22Rv1 (cell line): ENCODE results near the gene THAP8.
A peak's percentile ranks its signal among the peaks of the same experiment; 100 is the strongest.

Experiments
- H3K27ac ChIP-seq: fragments of 450-650 bp; 2 replicates; pipeline ENCODE4 v1.5.1; 2017
- CTCF ChIP-seq: fragments of 450-650 bp; IDR thresholded peaks from 2 replicates; pipeline ENCODE4 v1.5.1; 2017; ENCODE audit warnings: mild to moderate bottlenecking
- ZFX ChIP-seq: fragments of 450-650 bp; IDR thresholded peaks from 2 replicates; pipeline ENCODE4 v1.6.1; 2017; ENCODE audit warnings: antibody characterized with exemption, borderline replicate concordance

THAP8 gene

GRCh38 chr19:36067681-36068080, 13.6 kb upstream of the THAP8 start:
- no peak for TF ChIP-seq CTCF
- no peak for TF ChIP-seq ZFX

DNA sequence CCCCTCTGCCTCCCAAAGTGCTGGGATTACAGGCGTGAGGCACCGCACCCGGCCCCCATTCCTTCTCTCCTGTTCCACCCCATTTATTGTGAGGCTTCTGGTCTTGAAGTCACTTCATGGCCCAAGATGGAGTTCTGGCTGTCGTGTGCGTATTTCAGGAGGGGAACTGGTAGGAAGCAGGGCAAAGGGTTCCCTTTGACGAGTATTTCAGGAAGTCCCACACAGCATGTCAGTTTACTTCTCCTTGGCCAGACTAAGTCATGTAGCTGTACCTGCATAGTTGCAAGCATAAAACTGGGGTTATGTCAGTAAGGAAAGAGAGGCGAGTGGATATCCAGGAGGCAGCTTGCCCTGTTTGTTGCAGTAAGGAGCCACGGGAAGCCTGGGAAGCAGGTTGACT, 10.7 kb upstream of the THAP8 start:
- no peak overlapping the region for H3K27ac ChIP-seq
- TF ChIP-seq ZFX (no peak), CTCF (no peak)

More at GRCh38 chr19:36067681-36068080, 13.6 kb upstream of the THAP8 start:
- no peak overlapping the region for H3K27ac ChIP-seq

DNA sequence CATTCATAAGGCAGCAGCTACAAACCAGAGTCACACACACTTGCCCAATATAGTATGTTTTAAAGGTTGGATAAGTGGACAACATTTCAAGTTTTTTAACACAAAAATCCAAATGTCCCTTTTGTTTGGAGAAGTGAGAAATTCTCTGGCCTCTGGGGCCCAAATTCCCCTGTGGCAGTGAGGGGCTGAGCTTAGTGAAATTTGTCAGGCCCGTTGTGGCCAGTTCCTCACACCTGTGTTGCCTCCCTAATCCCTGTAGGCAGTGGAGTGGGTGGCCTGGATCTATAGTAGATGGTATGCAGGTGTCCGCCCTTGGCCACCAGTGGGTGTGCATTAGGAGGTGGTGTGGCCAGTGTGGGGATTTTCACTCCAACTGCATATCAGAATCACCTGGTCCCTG, 7.3 kb upstream of the THAP8 start:
- TF ChIP-seq ZFX = no peak
- no peak for TF ChIP-seq CTCF
- H3K27ac ChIP-seq = no peak overlapping the region

DNA sequence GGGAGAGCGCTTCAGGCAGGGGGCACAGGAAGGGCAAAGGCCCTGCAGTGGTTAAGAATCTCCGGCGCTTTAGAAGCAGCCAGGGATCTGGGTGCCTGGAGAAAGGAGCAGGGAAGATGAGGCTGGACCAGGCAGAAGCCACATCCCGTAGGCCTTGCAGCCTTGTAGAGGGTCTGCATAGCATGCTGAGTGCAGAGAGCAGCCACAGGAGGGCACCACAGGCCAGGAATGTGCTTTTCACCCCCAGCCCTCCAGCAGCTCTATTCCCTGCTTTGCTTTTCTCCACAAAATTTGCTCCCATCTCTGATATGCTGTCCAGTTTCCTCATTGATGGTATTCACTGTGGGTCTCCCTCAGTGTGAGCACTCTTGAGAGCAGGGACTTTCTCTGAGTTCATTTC, 6.3 kb upstream of the THAP8 start:
- TF ChIP-seq ZFX = no peak
- peak; percentile 33; the same call in 1 of the 2 replicates for TF ChIP-seq CTCF
- no peak overlapping the region for H3K27ac ChIP-seq

DNA sequence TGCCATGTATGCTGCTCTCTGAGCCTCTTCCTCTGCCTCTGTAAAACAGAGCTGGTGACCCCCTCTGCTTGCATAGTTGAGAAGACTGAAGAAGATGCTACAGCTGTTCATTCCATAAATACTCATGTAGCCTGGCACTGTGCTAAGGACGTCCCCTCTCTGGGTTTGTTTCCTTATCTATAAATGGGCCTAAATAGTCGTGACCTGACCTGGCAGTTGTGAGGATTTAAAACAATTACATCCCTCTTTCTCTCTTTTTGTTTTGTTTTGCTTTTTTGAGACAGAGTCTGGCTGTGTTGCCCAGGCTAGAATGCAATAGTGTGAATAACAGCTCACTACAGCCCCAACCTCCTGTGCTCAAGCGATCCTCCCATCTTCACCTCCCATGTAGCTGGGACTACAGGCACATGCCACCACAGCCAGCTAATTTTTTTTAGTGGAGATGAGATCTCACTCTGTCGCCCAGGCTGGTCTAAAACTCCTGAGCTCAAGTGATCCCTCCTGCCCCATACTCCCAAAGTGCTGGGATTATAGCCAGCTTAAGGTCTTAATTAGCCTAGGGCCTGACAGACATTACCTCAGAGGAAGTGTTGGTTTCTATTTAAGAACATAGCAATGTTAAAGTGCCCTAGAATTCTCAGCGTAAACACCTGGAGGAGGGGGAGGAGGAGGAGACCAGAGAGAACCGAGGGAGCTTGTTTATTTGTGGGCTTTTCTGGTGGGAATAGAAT, 5.3 kb upstream of the THAP8 start:
- TF ChIP-seq CTCF = no peak
- no peak for TF ChIP-seq ZFX
- H3K27ac ChIP-seq = no peak overlapping the region

DNA sequence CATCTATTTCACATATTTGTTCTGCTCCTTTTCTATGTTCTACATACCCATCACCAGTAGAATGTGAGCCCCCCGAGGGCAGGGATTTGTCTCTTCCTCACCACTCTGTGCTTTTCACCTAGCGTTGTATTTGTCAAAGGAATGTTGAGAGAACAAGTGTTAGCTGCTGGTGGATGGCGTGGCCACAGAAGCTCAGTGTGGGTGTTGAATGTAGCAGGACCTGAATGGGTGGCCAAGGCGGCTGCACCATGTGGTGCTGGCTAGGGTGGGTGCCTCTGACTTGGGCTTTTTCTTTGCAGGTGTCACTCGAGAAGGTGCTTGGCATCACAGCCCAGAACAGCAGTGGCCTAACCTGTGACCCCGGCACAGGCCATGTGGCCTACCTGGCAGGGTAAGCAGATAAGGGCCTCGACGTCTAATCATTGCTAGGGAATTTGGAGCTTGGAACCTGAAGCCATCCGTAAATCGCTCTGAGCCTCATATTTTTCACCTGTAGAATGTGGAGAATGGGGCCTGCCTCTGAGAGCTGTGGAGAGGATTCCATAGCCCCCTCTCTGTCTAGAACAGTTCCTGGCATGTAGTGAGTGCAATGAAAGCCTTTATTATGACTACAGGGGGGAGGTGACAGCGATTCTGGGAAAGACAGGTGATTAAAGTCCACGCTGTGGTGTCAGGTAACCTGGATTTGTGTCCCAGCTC, 4.5 kb upstream of the THAP8 start:
- no peak for TF ChIP-seq ZFX
- no peak for TF ChIP-seq CTCF
- H3K27ac ChIP-seq = no peak overlapping the region
